Activated CD8-positive, alpha-beta T cell treated with anti-CD3 and anti-CD28 coated beads, Interleukin-2, amount 10 ng/mL, durations not matched to agents 7 days and 5 days (primary cell): Measurements from ENCODE around the gene C1S. TPM values are rescaled to one million over a fixed set of nuclear protein-coding genes. Genes with fewer than 3 reads are reported as not detected.

Experiments
- ATAC-seq: fragments of 150-1000 bp; cut with Tn5 transposase; one replicate; pipeline ENCODE4 v1.10.0; 2021; ENCODE audit warnings: moderate library complexity
- CTCF ChIA-PET: fragments of 350-600 bp; sonication (Branson Sonifier 250); formaldehyde crosslinking; loops from one replicate; lab custom pipeline; 2021; ENCODE audit warnings: antibody characterized with exemption; lab: Charles Lee
- POLR2A ChIA-PET: fragments of 350-600 bp; sonication (Branson Sonifier 250); formaldehyde crosslinking; loops from one replicate; lab custom pipeline; 2021; ENCODE audit warnings: antibody characterized with exemption; lab: Charles Lee
- DNase-seq: peaks from one replicate; pipeline ENCODE4 v3.0.0-alpha.2; 2020
- H3K27ac Mint-ChIP-seq: one replicate; pipeline ENCODE4 v1.8.0; 2021; ENCODE audit warnings: mild to moderate bottlenecking, mixed read lengths
- H3K27me3 Mint-ChIP-seq: one replicate; pipeline ENCODE4 v1.8.0; 2021; ENCODE audit warnings: low read depth, mixed read lengths
- H3K36me3 Mint-ChIP-seq: one replicate; pipeline ENCODE4 v1.8.0; 2021; ENCODE audit warnings: low read depth, mixed read lengths
- H3K4me1 Mint-ChIP-seq: one replicate; pipeline ENCODE4 v1.8.0; 2021; ENCODE audit warnings: low read depth, mixed read lengths
- H3K4me3 Mint-ChIP-seq: one replicate; pipeline ENCODE4 v1.8.0; 2021; ENCODE audit warnings: mild to moderate bottlenecking, mixed read lengths
- H3K9me3 Mint-ChIP-seq: one replicate; pipeline ENCODE4 v1.8.0; 2022; ENCODE audit warnings: mixed read lengths; ENCODE audit not compliant: insufficient read depth
- total RNA-seq, 2 experiments: library from RNA; stranded (reverse); gene quantifications; one replicate each; pipeline ENCODE4 v1.2.3, GENCODE V29; 2021

Gene C1S
- total RNA-seq, 2 experiments from 2014 or later: 0.50 to 0.90 TPM

DNA sequence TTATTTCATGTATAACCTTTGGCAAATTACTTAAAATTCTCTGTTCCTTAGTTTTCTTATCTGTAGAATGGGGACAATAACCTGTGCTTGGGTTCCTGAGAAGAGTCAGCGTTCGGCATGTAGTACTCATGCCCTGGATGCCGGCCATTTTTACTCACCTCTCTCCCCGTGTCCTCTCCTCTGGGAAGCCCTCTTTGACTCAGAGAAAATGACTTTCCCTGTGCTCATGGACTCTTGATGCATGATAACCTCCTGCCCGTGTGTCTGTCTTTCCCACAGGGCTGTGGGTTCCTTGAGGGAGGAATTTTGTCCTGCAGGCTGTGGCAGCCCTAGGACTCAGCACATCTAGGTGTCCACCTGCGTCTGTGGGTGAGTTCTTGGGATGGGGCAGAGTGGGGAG, 54.3 kb downstream of the C1S start:
- Mint-ChIP-seq H3K9me3 (no peaks in the 10 kb centered on the region), H3K4me3 (no peak overlapping the region), H3K27me3 (no peaks in the 10 kb centered on the region), H3K27ac (no peak overlapping the region), H3K4me1 (peaks cover 29% of the 10 kb centered on the region), H3K36me3 (peaks cover 43% of the 10 kb centered on the region)
- ATAC-seq (no peak), DNase-seq (no peak)
- ChIA-PET CTCF (no interaction called here), POLR2A (no interaction called here)

DNA sequence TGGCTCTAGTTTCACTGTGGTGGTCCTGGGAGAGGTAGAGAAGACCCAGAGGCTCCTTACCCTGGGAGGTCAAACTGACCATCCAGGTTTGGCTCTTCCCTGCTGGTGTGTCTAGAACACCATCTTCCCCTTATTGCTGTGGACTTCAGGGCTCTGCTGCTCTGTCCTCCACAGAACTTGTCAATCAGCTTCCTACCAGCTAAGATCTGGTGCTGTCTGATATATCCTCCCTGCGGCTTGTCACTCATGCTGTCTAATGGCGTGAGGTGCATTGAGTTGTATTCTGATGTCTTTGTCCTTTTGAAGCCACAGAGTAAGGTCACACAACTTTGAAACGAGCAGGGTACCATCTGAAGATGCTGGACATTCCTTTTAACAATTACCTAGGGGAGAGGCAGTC, 55.7 kb downstream of the C1S start:
- ATAC-seq (no peak), DNase-seq (no peak)
- H3K36me3 Mint-ChIP-seq: peaks cover 39% of the 10 kb centered on the region
- H3K4me1 Mint-ChIP-seq: peaks cover 17% of the 10 kb centered on the region
- H3K27me3 Mint-ChIP-seq: no peaks in the 10 kb centered on the region
- H3K27ac Mint-ChIP-seq: no peak overlapping the region
- H3K4me3 Mint-ChIP-seq: no peak overlapping the region
- ChIA-PET CTCF (no interaction called here), POLR2A (no interaction called here)
- no peaks in the 10 kb centered on the region for H3K9me3 Mint-ChIP-seq

DNA sequence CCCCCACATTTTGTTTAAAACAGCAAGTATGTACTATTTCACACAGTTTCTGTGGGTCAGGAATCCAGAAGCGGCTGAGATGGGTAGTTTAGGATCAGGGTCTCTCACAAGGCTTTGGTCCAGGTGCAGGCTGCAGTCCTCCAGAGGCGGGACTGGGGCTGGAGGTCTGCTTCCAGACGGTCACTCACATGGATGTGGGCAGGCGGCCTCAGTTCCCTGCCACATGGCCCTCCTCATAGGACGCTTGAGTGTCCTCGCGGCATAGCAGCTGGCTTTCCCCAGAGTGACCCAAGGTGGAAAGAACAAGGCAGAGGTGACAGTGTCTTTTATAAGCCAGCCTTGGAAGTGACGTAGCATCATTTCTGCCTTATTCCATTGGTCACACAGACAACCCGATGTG, 56.4 kb downstream of the C1S start:
- Mint-ChIP-seq H3K27ac (no peak overlapping the region), H3K36me3 (peaks cover 39% of the 10 kb centered on the region), H3K9me3 (no peaks in the 10 kb centered on the region), H3K27me3 (no peaks in the 10 kb centered on the region), H3K4me1 (peaks cover 17% of the 10 kb centered on the region), H3K4me3 (no peak overlapping the region)
- no peak for ATAC-seq
- DNase-seq: no peak
- CTCF ChIA-PET: no interaction called here
- POLR2A ChIA-PET: no interaction called here

DNA sequence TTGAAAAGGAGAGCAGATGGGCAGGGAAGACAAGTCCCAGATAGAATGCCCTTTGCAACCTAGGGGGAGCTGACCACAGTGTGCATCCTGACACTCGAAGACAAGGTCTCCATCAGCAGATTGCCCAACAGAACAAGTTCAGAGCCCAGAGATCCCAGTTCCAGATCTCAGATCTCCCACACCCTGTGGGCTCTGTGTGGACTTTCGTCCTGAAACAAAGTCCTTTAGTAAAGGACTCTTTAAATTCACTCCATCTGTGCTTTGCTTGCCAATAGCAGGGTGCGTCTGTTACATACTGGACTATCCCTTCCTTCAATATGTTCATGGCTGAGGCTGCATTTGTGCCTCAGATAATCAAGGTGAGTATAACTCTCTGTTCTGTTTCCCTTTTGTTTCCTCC, 57.2 kb downstream of the C1S start:
- Mint-ChIP-seq H3K27ac (no peak overlapping the region), H3K9me3 (no peaks in the 10 kb centered on the region), H3K4me1 (peaks cover 12% of the 10 kb centered on the region), H3K4me3 (no peak overlapping the region), H3K36me3 (peaks cover 36% of the 10 kb centered on the region), H3K27me3 (no peaks in the 10 kb centered on the region)
- ATAC-seq (no peak), DNase-seq (no peak)
- CTCF ChIA-PET: no interaction called here
- POLR2A ChIA-PET: interaction anchor here (1.5 to 1.6 kb wide), 2 partner anchors 10 to 192 kb away, joined by 3 read pairs; no protein-coding TSS in a partner anchor

DNA sequence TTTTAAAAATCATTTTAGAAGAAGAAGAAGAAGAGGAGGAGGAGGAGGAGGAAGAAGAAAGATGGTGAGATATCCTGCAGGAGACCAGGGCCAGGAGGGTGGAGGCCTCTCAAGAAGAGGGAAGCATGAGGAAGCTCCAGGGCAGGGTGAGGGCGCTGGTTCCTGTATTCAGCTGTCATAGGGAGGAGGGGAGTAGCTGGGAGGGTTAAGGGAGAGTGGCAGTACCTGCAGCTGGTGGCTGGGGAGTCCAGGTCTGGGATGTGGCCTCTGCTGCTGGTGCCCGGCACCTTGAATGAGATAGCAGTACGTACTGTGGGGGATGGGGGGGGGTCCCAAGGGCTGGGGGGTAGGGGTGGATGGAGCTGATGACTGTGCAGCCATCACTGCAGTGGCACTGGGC, 58.4 kb downstream of the C1S start:
- Mint-ChIP-seq H3K9me3 (no peaks in the 10 kb centered on the region), H3K4me1 (peaks cover 4% of the 10 kb centered on the region), H3K27me3 (no peaks in the 10 kb centered on the region), H3K4me3 (no peak overlapping the region), H3K27ac (no peak overlapping the region), H3K36me3 (peaks cover 32% of the 10 kb centered on the region)
- no peak for ATAC-seq
- DNase-seq: no peak
- ChIA-PET CTCF (interaction anchor here (1.0 kb wide), 1 partner anchor 175 kb away, joined by 3 read pairs; the partner anchor contains the start of genes C12orf57 and RNU7-1), POLR2A (interaction anchor here (1.1 to 1.6 kb wide), 3 partner anchors 11 to 193 kb away, joined by 3 read pairs; partner anchors contain the start of gene RNU7-1)

DNA sequence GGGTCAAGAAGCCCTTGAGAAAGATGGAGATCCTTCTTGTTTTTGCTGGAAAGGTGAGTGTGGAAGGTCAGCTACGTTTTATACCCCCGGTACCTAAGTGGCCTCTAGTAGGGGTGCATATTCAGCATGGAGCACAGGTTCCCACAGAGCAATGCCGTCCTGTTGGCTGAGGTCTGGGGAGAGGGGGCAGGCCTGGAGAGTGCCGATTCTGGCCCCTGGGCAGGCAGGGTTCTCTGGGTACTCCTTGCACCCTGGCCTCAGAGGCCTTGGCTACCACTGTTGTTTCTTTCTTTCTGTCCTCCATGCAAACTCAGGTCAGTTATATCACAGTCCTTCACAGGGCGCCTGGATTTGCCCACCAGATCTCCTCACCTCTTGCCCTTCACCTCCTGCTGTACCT, 59.6 kb downstream of the C1S start:
- Mint-ChIP-seq H3K27ac (no peak overlapping the region), H3K9me3 (no peaks in the 10 kb centered on the region), H3K4me3 (no peak overlapping the region), H3K36me3 (peaks cover 24% of the 10 kb centered on the region), H3K27me3 (no peaks in the 10 kb centered on the region), H3K4me1 (no peaks in the 10 kb centered on the region)
- ATAC-seq (no peak), DNase-seq (no peak)
- ChIA-PET POLR2A (interaction anchor here (1.4 kb wide), 1 partner anchor 12 kb away, joined by 6 read pairs; no protein-coding TSS in a partner anchor), CTCF (interaction anchor here (2.7 kb wide), 1 partner anchor 11 kb away, joined by 9 read pairs; the partner anchor contains the start of gene C1RL)

Other genes starting within 250 kb of the C1S start
- under 1 TPM; 0.13 to 0.34 TPM for gene GPR162, start 238.9 kb upstream of the C1S start, total RNA-seq
- gene P3H3, start 232.3 kb upstream of the C1S start, total RNA-seq: under 1 TPM in 1 of 2 experiments, not detected in 1; 0.26 TPM
- gene GNB3, start 219.8 kb upstream of the C1S start, total RNA-seq: under 1 TPM in 1 of 2 experiments, not detected in 1; 0.08 TPM
- 100 to 1,000 TPM; 103 to 115 TPM for gene CDCA3, start 209.4 kb upstream of the C1S start, total RNA-seq
- gene USP5, start 208.6 kb upstream of the C1S start, total RNA-seq: 100 to 1,000 TPM; 105 to 108 TPM
- gene TPI1, start 193.2 kb upstream of the C1S start, total RNA-seq: 1,000 to 10,000 TPM; 1,505 to 1,545 TPM
- 10 to 100 TPM in 1 of 2 experiments, 1 to 10 TPM in 1; 10.0 to 11.2 TPM for gene SPSB2, start 187.4 kb upstream of the C1S start, total RNA-seq
- 1 to 10 TPM; 6.5 to 8.6 TPM for gene LRRC23, start 155.9 kb upstream of the C1S start, total RNA-seq
- 100 to 1,000 TPM; 133 to 141 TPM for gene ENO2, start 146.1 kb upstream of the C1S start, total RNA-seq
- 10 to 100 TPM; 21.6 to 24.5 TPM for gene ATN1, start 132.8 kb upstream of the C1S start, total RNA-seq
- not detected for gene RNU7-1, start 116.9 kb upstream of the C1S start, total RNA-seq
- 100 to 1,000 TPM; 184 to 185 TPM for gene C12orf57, start 116.7 kb upstream of the C1S start, total RNA-seq
- gene PTPN6, start 109.4 kb upstream of the C1S start, total RNA-seq: 100 to 1,000 TPM; 354 to 397 TPM
- 100 to 1,000 TPM; 226 to 236 TPM for gene PHB2, start 90.1 kb upstream of the C1S start, total RNA-seq
- 10 to 100 TPM; 54.9 to 58.7 TPM for gene EMG1, start 89.8 kb upstream of the C1S start, total RNA-seq
- gene LPCAT3, start 42.2 kb upstream of the C1S start, total RNA-seq: 10 to 100 TPM; 37.3 to 40.3 TPM
- gene C1R, start 31.7 kb downstream of the C1S start, total RNA-seq: 1 to 10 TPM; 3.6 to 3.7 TPM
- gene C1RL, start 48.5 kb downstream of the C1S start, total RNA-seq: 10 to 100 TPM; 21.5 to 23.3 TPM
- gene RBP5, start 68.2 kb downstream of the C1S start, total RNA-seq: under 1 TPM; 0.29 to 0.42 TPM
- 10 to 100 TPM; 76.8 to 83.9 TPM for gene CLSTN3, start 69.7 kb downstream of the C1S start, total RNA-seq
- gene PEX5, start 129.0 kb downstream of the C1S start, total RNA-seq: 10 to 100 TPM; 19.1 to 21.0 TPM
- not detected for gene ACSM4, start 243.4 kb downstream of the C1S start, total RNA-seq